Measurements from ENCODE around the gene BTBD1.
"Not testable (repeated sequence)": the region's sequence is repeated elsewhere in the genome, so short reads cannot be mapped to it uniquely, and the experiment has no call there.

Gene BTBD1

GRCh38 chr15:83092309-83092976 is 25.4 kb upstream of the BTBD1 start:
- DNase-seq, result peak; percentile 82 to 87 (median 86)

GRCh38 chr15:83091965-83092308 is 24.9 kb upstream of the BTBD1 start:
- not testable (repeated sequence) for DNase-seq

GRCh38 chr15:83090465-83090864 is 23.4 kb upstream of the BTBD1 start:
- no peak for DNase-seq

- DNase-seq, result no peak
Observed at GRCh38 chr15:83088876-83089275, 21.8 kb upstream of the BTBD1 start.

GRCh38 chr15:83087576-83087975 is 20.5 kb upstream of the BTBD1 start:
- no peak for DNase-seq

GRCh38 chr15:83085864-83086552 is 19.0 kb upstream of the BTBD1 start:
- not testable (repeated sequence) for DNase-seq

GRCh38 chr15:83085461-83085860 is 18.4 kb upstream of the BTBD1 start:
- not testable (repeated sequence) for DNase-seq

GRCh38 chr15:83082730-83083386 is 15.8 kb upstream of the BTBD1 start:
- no peak for DNase-seq

- no peak for DNase-seq
Observed at GRCh38 chr15:83081256-83082014, 14.4 kb upstream of the BTBD1 start.

- no peak for DNase-seq
Observed at GRCh38 chr15:83078712-83079111, 11.7 kb upstream of the BTBD1 start.

- no peak for DNase-seq
Observed at GRCh38 chr15:83077491-83078230, 10.6 kb upstream of the BTBD1 start.

GRCh38 chr15:83069211-83069642 is 2.2 kb upstream of the BTBD1 start:
- DNase-seq, result peak; percentile 36 to 50 (median 43)

GRCh38 chr15:83068054-83068453 is 1.0 kb upstream of the BTBD1 start:
- DNase-seq, result no peak

- DNase-seq, result no peak
Observed at GRCh38 chr15:83067638-83067962, 548 bp upstream of the BTBD1 start.

- peak in 1 of 3 donors; percentile 32 for DNase-seq
Observed at GRCh38 chr15:83066034-83066733, 868 bp downstream of the BTBD1 start.

- no peak for DNase-seq
Observed at GRCh38 chr15:83065431-83065830, 1.6 kb downstream of the BTBD1 start.

- peak in 2 of 3 donors; percentile 45 to 48 for DNase-seq
Observed at GRCh38 chr15:83064859-83065258, 2.2 kb downstream of the BTBD1 start.

GRCh38 chr15:83063551-83063950 is 3.5 kb downstream of the BTBD1 start:
- DNase-seq, result peak in 1 of 3 donors; percentile 26

GRCh38 chr15:83062768-83063180 is 4.3 kb downstream of the BTBD1 start:
- peak; percentile 63 to 72 (median 63) for DNase-seq

GRCh38 chr15:83061680-83062079 is 5.4 kb downstream of the BTBD1 start:
- no peak for DNase-seq

- no peak for DNase-seq
Observed at GRCh38 chr15:83057696-83058376, 9.2 kb downstream of the BTBD1 start.

Data from suppressor macrophage treated with lipopolysaccharide for 1 hour (primary cell).